Activated T-cell treated with anti-CD3 and anti-CD28 coated beads for 1 hour (primary cell): ENCODE measurements around the gene LXN.
A peak's percentile ranks its signal among the peaks of the same experiment; 100 is the strongest.

Experiments
- DNase-seq: peaks from one replicate; pipeline ENCODE4 v3.0.0-alpha.2; 2020; ENCODE audit warnings: low read depth

The LXN gene

DNA sequence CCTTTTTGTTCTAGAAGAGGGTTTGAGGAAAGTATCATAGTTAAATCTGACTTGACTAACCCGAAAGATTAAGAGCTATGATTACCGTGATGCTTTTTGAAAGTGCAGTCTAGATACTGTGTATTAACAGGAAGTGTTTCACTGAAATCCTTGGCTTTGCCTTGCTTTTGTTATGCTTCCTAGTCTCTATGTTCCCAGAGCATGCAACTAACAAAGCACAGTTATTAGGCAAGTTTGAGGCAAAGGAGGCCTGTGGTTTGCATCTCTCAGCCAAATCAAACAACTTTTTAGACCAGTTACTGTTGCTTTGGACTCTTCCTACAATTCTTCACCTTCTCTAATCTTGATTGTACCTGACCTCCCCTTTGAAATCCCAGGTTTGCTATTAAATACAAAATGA is 3.9 kb downstream of the LXN start:
- no peak for DNase-seq

GRCh38 chr3:158666416-158666815 is 6.0 kb downstream of the LXN start:
- DNase-seq, result no peak

- no peak for DNase-seq
These were observed 8.6 kb downstream of the LXN start for GRCh38 chr3:158663832-158664231.

DNA sequence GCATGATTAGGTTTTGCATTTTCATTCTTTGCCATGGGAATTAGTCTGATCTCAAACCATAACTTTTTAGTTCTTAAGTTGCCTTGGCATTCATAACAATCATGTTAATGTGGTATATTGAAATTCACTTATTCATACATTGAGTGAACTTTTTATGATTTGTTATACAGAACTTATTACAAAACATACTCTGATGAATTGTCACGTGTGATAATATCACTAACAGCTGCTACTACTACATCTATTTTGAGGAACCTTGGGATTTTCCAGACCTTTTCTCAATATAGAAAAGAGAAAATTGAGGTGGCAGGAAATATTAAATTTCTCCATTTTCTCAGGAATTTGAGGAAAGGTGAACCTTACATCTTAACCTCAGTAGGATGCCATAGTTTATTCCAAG is 9.2 kb downstream of the LXN start:
- no peak for DNase-seq

DNA sequence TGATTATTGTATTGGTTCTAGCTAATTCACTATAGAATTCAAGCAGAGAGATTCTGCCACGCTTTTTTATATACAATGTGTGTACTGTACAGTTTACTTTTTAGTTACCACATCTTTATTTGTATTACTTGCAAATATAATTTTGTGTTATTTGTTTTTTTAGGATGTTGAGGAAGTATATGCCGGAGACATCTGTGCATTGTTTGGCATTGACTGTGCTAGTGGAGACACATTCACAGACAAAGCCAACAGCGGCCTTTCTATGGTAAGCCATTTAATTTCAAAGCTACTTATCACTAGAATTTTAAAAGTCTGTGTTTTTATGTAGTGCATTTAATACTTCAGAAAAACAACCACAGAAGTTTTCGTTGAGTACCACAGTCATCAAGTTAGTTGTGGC is 11.7 kb downstream of the LXN start:
- no peak for DNase-seq

- peak; percentile 31 for DNase-seq
These were observed 12.8 kb downstream of the LXN start for GRCh38 chr3:158659454-158660237.

DNA sequence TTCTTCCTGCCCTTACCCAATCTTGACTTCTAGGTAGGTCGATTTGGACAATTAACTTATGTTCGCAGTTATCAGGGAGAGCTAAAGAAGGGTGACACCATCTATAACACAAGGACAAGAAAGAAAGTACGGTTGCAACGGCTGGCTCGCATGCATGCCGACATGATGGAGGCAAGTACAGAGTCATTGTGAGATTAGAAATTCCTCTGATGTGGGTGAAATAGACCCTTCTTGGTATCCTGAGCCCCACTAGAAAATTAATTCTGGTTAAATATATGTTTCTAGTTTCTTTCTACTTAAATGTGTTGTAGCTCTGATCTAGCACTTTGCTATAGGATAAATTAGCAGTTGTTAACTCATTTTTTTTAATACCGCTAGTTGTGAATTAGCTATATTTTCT is 13.6 kb downstream of the LXN start:
- DNase-seq, result no peak

- no peak for DNase-seq
These were observed 20.0 kb downstream of the LXN start for GRCh38 chr3:158652463-158652862.

- no peak for DNase-seq
These were observed 21.3 kb downstream of the LXN start for GRCh38 chr3:158651192-158651591.

- DNase-seq, result no peak
These were observed 22.7 kb downstream of the LXN start for GRCh38 chr3:158649791-158650190.

DNA sequence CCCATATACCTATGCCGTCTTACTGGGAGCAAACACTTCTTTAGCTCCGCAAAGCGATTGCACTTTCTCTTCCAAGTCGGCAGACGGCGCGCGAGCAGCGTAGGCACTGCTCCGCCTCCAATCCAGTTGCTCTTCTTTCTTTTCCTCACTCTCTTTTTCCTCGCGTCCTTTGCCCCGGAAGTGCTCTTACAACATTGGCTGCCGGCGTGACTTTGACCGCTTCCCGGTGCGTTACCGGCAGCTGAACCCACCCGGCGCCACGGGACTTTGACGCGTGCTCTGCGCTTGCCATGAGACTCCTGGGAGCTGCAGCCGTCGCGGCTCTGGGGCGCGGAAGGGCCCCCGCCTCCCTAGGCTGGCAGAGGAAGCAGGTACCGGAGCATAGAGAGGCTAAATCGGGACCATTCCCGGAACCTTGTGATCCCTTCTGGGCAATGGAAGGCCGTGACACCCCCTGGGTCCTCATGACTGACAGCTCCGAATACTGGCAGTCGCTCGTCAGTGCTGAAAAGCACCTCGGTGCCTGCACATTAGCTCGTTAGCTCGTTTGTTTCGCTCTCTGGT is 28.0 kb downstream of the LXN start, which contains the start of gene GFM1:
TSS of gene GFM1 (plus strand) at position 183 of the 564 bp plus-strand sequence. CDS start at position 291, 108 bp downstream.
- peak; percentile 80 for DNase-seq

GRCh38 chr3:158642474-158643210 is 29.8 kb downstream of the LXN start:
- no peak for DNase-seq

DNA sequence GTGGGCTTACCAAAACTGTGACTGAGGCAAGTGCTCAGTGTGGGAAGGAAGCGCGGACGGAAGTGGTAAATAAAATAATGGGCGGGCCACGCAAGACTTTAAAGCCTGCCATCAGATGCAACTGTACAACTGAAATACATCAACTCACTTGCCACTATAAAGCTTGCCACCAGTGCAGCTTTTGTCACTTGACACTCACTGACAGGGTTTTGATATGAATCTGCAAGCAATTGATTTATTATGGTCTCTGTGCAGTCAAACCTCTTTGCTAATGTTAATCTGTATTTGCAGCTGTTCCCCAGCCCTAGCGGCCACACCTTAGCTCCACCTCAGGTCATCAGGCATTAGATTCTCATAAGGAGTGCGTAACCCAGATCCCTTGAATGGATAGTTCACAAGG is 30.4 kb downstream of the LXN start:
- no peak for DNase-seq

- DNase-seq, result no peak
These were observed 31.8 kb downstream of the LXN start for GRCh38 chr3:158640646-158641045.

DNA sequence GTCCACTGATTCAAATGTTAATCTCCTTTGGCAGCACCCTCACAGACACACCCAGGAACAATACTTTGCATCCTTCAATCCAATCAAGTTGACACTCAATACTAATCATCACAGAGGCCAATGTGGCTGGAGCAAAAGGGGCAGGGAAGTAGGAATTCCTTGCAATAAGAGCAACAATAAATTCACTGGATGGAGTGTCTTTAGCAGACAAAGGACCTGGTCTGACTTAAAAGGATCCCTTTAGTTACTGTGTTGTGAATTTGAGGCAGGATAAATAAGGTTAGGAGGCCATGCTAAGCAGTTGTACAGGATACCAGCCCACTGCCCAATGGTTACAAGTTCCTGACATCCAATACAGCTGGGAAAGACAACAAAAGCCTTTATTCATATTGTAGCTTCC is 40.5 kb downstream of the LXN start:
- DNase-seq, result no peak

DNA sequence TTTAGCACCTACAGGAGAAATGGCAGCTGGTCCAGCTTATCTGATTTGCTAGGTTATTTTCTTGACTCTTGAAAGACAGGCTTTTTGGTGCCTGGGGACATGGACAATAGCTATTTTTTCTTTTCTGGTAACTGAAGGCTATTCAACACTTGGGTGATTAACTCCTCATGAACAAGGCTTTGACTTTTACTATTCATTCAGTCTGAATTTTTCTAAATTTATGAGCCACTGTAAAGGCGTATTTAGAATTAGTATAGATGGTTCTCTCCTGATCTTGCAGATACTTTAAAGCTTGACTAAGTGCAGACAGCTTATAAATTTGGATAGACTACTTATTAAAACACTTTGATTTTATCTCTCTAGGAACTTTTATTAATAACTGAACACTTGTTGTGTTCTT is 46.6 kb downstream of the LXN start:
- DNase-seq, result no peak

GRCh38 chr3:158617982-158618875 is 54.2 kb downstream of the LXN start:
- no peak for DNase-seq
